Right lobe of liver (tissue), 4 donors: ENCODE data around the gene GPR176.

Source experiments
- CTCF ChIP-seq, 4 donors: fragments of 200-600 bp in 3 of 4; fragments of 450-650 bp in 1 of 4; IDR thresholded peaks; one replicate each; pipeline versions ENCODE4 v1.5.1 to v1.8.0; 2016 to 2022; ENCODE audit warnings: antibody characterized with exemption in 4 of 4, mild to moderate bottlenecking in 2 of 4
- POLR2A ChIP-seq: fragments of 450-650 bp; IDR thresholded peaks from one replicate; pipeline ENCODE4 v1.6.1; 2017; ENCODE audit warnings: antibody characterized with exemption, mild to moderate bottlenecking
- donor health status: DM: no; HTN: no; CAD: no.
- donor health status: DM: no; HTN: no; CAD: no.
- donor health status: DM: no; HTN: yes; CAD: no.

GRCh38 chr15:39792844-39793335 lies 127.2 kb downstream of the GPR176 start:
- TF ChIP-seq CTCF (IDR thresholded peaks at IDR 0.05) = no peak
- no peak for TF ChIP-seq POLR2A
